Mesenchymal stem cell (in vitro differentiated cells and primary cell): Measurements from ENCODE around the gene CSNK1G1.

Source experiments
- DNase-seq: peaks from one replicate; pipeline ENCODE4 v3.0.0-alpha.2; 2013
- H2AFZ ChIP-seq: one replicate; pipeline ENCODE4 v1.6.1; 2013; ENCODE audit warnings: low read depth, mild to moderate bottlenecking, control low read depth, inconsistent platforms, low read length, moderate library complexity
- H2AK5ac ChIP-seq: 2 replicates; pipeline ENCODE4 v1.6.1; 2013; ENCODE audit warnings: low read length, moderate library complexity, mild to moderate bottlenecking, inconsistent platforms; ENCODE audit not compliant: severe bottlenecking
- H2BK120ac ChIP-seq: one replicate; pipeline ENCODE4 v1.6.1; 2013; ENCODE audit warnings: low read depth, mild to moderate bottlenecking, inconsistent platforms, low read length, moderate library complexity
- H2BK12ac ChIP-seq, 2 experiments: one replicate each; pipeline ENCODE4 v1.6.1; 2013; ENCODE audit warnings: inconsistent platforms in 2 of 2, low read length in 2 of 2, mild to moderate bottlenecking in 2 of 2, moderate library complexity in 2 of 2, control low read depth in 1 of 2
- H2BK15ac ChIP-seq: one replicate; pipeline ENCODE4 v1.6.1; 2013; ENCODE audit warnings: mild to moderate bottlenecking, low read depth, inconsistent platforms; ENCODE audit not compliant: poor library complexity, severe bottlenecking
- H2BK5ac ChIP-seq: 2 replicates; pipeline ENCODE4 v1.6.1; 2013; ENCODE audit warnings: low read depth, mild to moderate bottlenecking, low read length, control low read depth, inconsistent platforms; ENCODE audit not compliant: poor library complexity, severe bottlenecking
- H3K14ac ChIP-seq, 2 experiments: one replicate each; pipeline ENCODE4 v1.6.1; 2013; ENCODE audit warnings: inconsistent platforms in 2 of 2, low read length in 2 of 2, control low read depth in 1 of 2, mild to moderate bottlenecking in 1 of 2, moderate library complexity in 1 of 2
- H3K18ac ChIP-seq, 2 experiments: one replicate each; pipeline ENCODE4 v1.6.1; 2013; ENCODE audit warnings: inconsistent platforms in 2 of 2, low read length in 2 of 2, control low read depth in 1 of 2, low read depth in 1 of 2, mild to moderate bottlenecking in 1 of 2
- H3K23ac ChIP-seq, 2 experiments: one replicate each; pipeline ENCODE4 v1.6.1; 2013; ENCODE audit warnings: inconsistent platforms in 2 of 2, low read length in 2 of 2, mild to moderate bottlenecking in 2 of 2, moderate library complexity in 2 of 2, control low read depth in 1 of 2
- H3K27ac ChIP-seq: 2 replicates; pipeline ENCODE4 v1.5.1; 2013; ENCODE audit warnings: mild to moderate bottlenecking, moderate library complexity, low read length, control low read depth, inconsistent platforms; ENCODE audit not compliant: poor library complexity, severe bottlenecking
- H3K27me3 ChIP-seq, 2 experiments: 2 replicates each; pipeline versions ENCODE4 v1.6.1 to v1.7.0; 2013; ENCODE audit warnings: low read length in 2 of 2, mild to moderate bottlenecking in 2 of 2, moderate library complexity in 2 of 2, control low read depth in 1 of 2, inconsistent platforms in 1 of 2; ENCODE audit not compliant: control insufficient read depth in 1 of 2, insufficient read depth in 1 of 2
- H3K36me3 ChIP-seq, 2 experiments: 2 replicates each; pipeline versions ENCODE4 v1.6.1 to v1.7.0; 2013; ENCODE audit warnings: low read length in 2 of 2, control low read depth in 1 of 2, inconsistent platforms in 1 of 2, low read depth in 1 of 2, mild to moderate bottlenecking in 1 of 2; ENCODE audit not compliant: insufficient read depth in 2 of 2, control insufficient read depth in 1 of 2
- H3K4ac ChIP-seq, 2 experiments: one replicate each; pipeline ENCODE4 v1.6.1; 2013; ENCODE audit warnings: inconsistent platforms in 2 of 2, low read length in 2 of 2, mild to moderate bottlenecking in 2 of 2, moderate library complexity in 2 of 2, control low read depth in 1 of 2, low read depth in 1 of 2
- H3K4me1 ChIP-seq: 2 replicates; pipeline ENCODE4 v1.6.1; 2013; ENCODE audit warnings: low read depth, low read length, control low read depth; ENCODE audit not compliant: control insufficient read depth, insufficient read depth
- H3K4me2 ChIP-seq: 2 replicates; pipeline ENCODE4 v1.6.1; 2013; ENCODE audit warnings: low read length, mild to moderate bottlenecking, inconsistent platforms; ENCODE audit not compliant: poor library complexity, severe bottlenecking
- H3K4me3 ChIP-seq, 2 experiments: 2 replicates each; pipeline versions ENCODE4 v1.5.1 to v1.7.0; 2013; ENCODE audit warnings: low read length in 2 of 2, mild to moderate bottlenecking in 2 of 2, control low read depth in 1 of 2, low read depth in 1 of 2; ENCODE audit not compliant: insufficient read depth in 1 of 2
- H3K79me1 ChIP-seq: replicated peaks from 2 replicates; pipeline ENCODE4 v1.6.1; 2013; ENCODE audit warnings: mild to moderate bottlenecking, control low read depth, low read length, inconsistent platforms; ENCODE audit not compliant: poor library complexity, severe bottlenecking
- H3K9ac ChIP-seq: 2 replicates; pipeline ENCODE4 v1.7.0; 2013; ENCODE audit warnings: mild to moderate bottlenecking, low read length, moderate library complexity
- H3K9me3 ChIP-seq: 2 replicates; pipeline ENCODE4 v1.7.0; 2013; ENCODE audit warnings: mild to moderate bottlenecking, low read length; ENCODE audit not compliant: control insufficient read depth
- H4K8ac ChIP-seq: one replicate; pipeline ENCODE4 v1.6.1; 2013; ENCODE audit warnings: inconsistent platforms, mild to moderate bottlenecking, low read length, moderate library complexity
- H4K91ac ChIP-seq: one replicate; pipeline ENCODE4 v1.6.1; 2013; ENCODE audit warnings: mild to moderate bottlenecking, low read length, inconsistent platforms
- WGBS: methylation state at CpG from one replicate; pipeline ENCODE4 v1.1.7; 2013; ENCODE audit warnings: mixed read lengths; 5-methylcytosine and 5-hydroxymethylcytosine counted together

CSNK1G1 gene

GRCh38 chr15:64356710-64357040 lies 702 bp upstream of the CSNK1G1 start:
- Histone ChIP-seq H3K14ac (no peak overlapping the region), H3K27me3 (no peaks in the 10 kb centered on the region), H2BK12ac (no peak overlapping the region), H3K79me1 (peaks cover 2% of the 10 kb centered on the region), H3K23ac (no peak overlapping the region), H3K27ac (peak overlapping the region; percentile 78), H2BK15ac (no peak overlapping the region), H2AFZ (no peak overlapping the region), H4K91ac (no peak overlapping the region), H2BK5ac (no peak overlapping the region), H3K9me3 (no peaks in the 10 kb centered on the region), H3K4me2 (peak overlapping the region; percentile 81), H3K36me3 (no peaks in the 10 kb centered on the region), H2AK5ac (no peak overlapping the region), H3K4me1 (peaks cover 1% of the 10 kb centered on the region), H2BK120ac (no peak overlapping the region), H3K9ac (peak overlapping the region; percentile 96), H3K18ac (no peak overlapping the region), H3K4ac (no peak overlapping the region), H4K8ac (no peak overlapping the region), H3K4me3 (peak overlapping the region in 1 of 2 experiments; percentile 98)
- DNase-seq = no peak
- WGBS = 74% methylated on average over 5 of the region's 5 CpGs

DNA sequence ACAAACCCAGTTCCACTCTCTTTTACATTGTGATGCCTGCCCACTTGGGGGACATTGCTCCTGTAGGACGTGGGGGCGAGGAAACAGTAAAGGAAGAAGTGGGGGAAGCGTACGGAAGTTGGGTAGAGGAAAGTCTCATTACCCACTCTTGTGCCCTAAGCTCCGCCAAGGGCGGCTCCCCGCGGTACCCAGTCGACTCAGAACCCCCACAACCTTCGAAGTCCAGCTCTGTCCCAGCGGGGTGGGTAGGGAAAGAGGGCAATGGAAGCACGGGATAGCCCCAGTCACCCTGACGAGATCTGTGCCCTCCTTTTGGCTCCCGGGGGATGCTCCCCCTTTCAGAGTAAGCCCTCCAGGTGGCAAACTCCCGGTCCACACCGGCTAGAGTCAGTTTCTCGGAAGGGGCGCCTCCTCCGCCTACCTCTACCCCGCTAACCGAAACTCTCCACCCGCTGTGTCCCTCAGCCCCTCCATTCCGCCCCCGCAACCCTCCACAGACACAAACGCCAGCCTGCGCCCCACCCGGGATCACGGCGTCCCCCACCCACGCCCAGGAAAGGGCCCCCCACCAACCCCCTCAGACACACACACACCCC lies 527 bp downstream of the CSNK1G1 start:
- WGBS = 1% methylated on average over 26 of the region's 30 CpGs
- H2AFZ ChIP-seq = peak overlapping the region; percentile 99

GRCh38 chr15:64354688-64355344 lies 1.2 kb downstream of the CSNK1G1 start:
- H3K9me3 ChIP-seq = no peaks in the 10 kb centered on the region
- H2BK5ac ChIP-seq = no peak overlapping the region
- H2BK120ac ChIP-seq = no peak overlapping the region
- H4K91ac ChIP-seq = no peak overlapping the region
- no peak overlapping the region for H2BK12ac ChIP-seq
- peaks cover 4% of the 10 kb centered on the region for H3K4me1 ChIP-seq
- H3K14ac ChIP-seq = no peak overlapping the region
- peak overlapping the region; percentile 95 to 98 for H3K4me3 ChIP-seq
- H3K9ac ChIP-seq = peak overlapping the region; percentile 96
- H3K18ac ChIP-seq = peak overlapping the region in 1 of 2 experiments; percentile 37
- no peak overlapping the region for H2AFZ ChIP-seq
- no peaks in the 10 kb centered on the region for H3K36me3 ChIP-seq
- H4K8ac ChIP-seq = no peak overlapping the region
- 51% methylated on average over 2 of the region's 5 CpGs for WGBS
- no peak overlapping the region for H2AK5ac ChIP-seq
- H3K4ac ChIP-seq = no peak overlapping the region
- no peak overlapping the region for H3K23ac ChIP-seq
- H3K27me3 ChIP-seq = no peaks in the 10 kb centered on the region
- H2BK15ac ChIP-seq = no peak overlapping the region
- H3K4me2 ChIP-seq = peak overlapping the region; percentile 78
- DNase-seq = no peak
- H3K27ac ChIP-seq = no peak overlapping the region
- H3K79me1 ChIP-seq = peaks cover 2% of the 10 kb centered on the region

More for the DNA sequence above, 527 bp downstream of the CSNK1G1 start:
- Histone ChIP-seq H3K9ac (peak overlapping the region; percentile 96), H4K8ac (peak overlapping the region; percentile 35), H3K4ac (peak overlapping the region; percentile 70 to 95), H3K18ac (peak overlapping the region; percentile 37 to 94), H3K4me2 (peak overlapping the region; percentile 78), H2BK120ac (no peak overlapping the region), H2BK15ac (peak overlapping the region; percentile 19), H3K79me1 (peaks cover 2% of the 10 kb centered on the region), H4K91ac (peak overlapping the region; percentile 52), H2BK5ac (peak overlapping the region; percentile 24), H3K23ac (peak overlapping the region in 1 of 2 experiments; percentile 10), H3K4me3 (peak overlapping the region; percentile 95 to 98), H2BK12ac (peak overlapping the region in 1 of 2 experiments; percentile 42), H3K4me1 (peaks cover 4% of the 10 kb centered on the region), H3K9me3 (no peaks in the 10 kb centered on the region), H3K36me3 (no peaks in the 10 kb centered on the region), H3K27me3 (no peaks in the 10 kb centered on the region), H3K14ac (peak overlapping the region in 1 of 2 experiments; percentile 94), H3K27ac (peak overlapping the region; percentile 85), H2AK5ac (no peak overlapping the region)
- peak; percentile 26 for DNase-seq

- Histone ChIP-seq H3K27me3 (no peaks in the 10 kb centered on the region), H2BK15ac (no peak overlapping the region), H3K23ac (no peak overlapping the region), H3K18ac (no peak overlapping the region), H2BK12ac (no peak overlapping the region), H3K9me3 (no peaks in the 10 kb centered on the region), H3K79me1 (peaks cover 8% of the 10 kb centered on the region), H3K14ac (no peak overlapping the region), H2AFZ (no peak overlapping the region), H3K4me1 (peaks cover 3% of the 10 kb centered on the region), H3K27ac (no peak overlapping the region), H3K36me3 (peaks cover 0 to 15% of the 10 kb centered on the region in 2 experiments), H4K8ac (no peak overlapping the region), H3K9ac (no peak overlapping the region), H3K4me3 (no peak overlapping the region), H4K91ac (no peak overlapping the region), H2BK5ac (no peak overlapping the region), H2BK120ac (no peak overlapping the region), H3K4ac (no peak overlapping the region), H2AK5ac (no peak overlapping the region), H3K4me2 (no peak overlapping the region)
- DNase-seq = no peak
- 95% methylated on average over 4 of the region's 7 CpGs for WGBS
Observed at GRCh38 chr15:64351265-64351664, 4.7 kb downstream of the CSNK1G1 start.
